Stomach (tissue), 9 donors: ENCODE results near the gene RGL2. TPM values are rescaled to one million over a fixed set of nuclear protein-coding genes. Genes with fewer than 3 reads are reported as not detected.
"Not testable (repeated sequence)": the region's sequence is repeated elsewhere in the genome, so short reads cannot be mapped to it uniquely, and the experiment has no call there.

Experiments used
- DNase-seq, 2 donors: peaks; one replicate each; pipeline versions ENCODE4 v3.0.0 to v3.0.0-alpha.2; 2013 to 2019
- H3K27ac ChIP-seq, 5 donors: fragments of 200-600 bp in 4 of 5; sonication (generic) in 4 of 5; one replicate each; pipeline ENCODE4 v1.5.1; 2013 to 2019; ENCODE audit warnings: mild to moderate bottlenecking in 1 of 5, moderate library complexity in 1 of 5
- H3K27me3 ChIP-seq, 3 donors: fragments of 200-600 bp; sonication (generic); one replicate each; pipeline ENCODE4 v1.5.1; 2017 to 2019; ENCODE audit warnings: mixed run types in 1 of 3
- H3K36me3 ChIP-seq, 4 donors: fragments of 200-600 bp; sonication (generic); 1 replicate in 3 of 4; 2 replicates in 1 of 4; pipeline ENCODE4 v1.5.1; 2016 to 2019
- H3K4me1 ChIP-seq, 4 donors: fragments of 200-600 bp; sonication (generic); one replicate each; pipeline ENCODE4 v1.5.1; 2016 to 2019
- H3K4me3 ChIP-seq, 4 donors: fragments of 200-600 bp; sonication (generic) in 3 of 4; one replicate each; pipeline ENCODE4 v1.5.1; 2016 to 2019; ENCODE audit warnings: mild to moderate bottlenecking in 1 of 4
- H3K9me3 ChIP-seq, 4 donors: fragments of 200-600 bp; sonication (generic); one replicate each; pipeline ENCODE4 v1.5.1; 2016 to 2019
- EP300 ChIP-seq: sonication (generic); formaldehyde crosslinking; IDR thresholded peaks from one replicate; pipeline ENCODE4 v1.6.1; 2017; ENCODE audit warnings: antibody characterized with exemption
- POLR2A ChIP-seq, 4 donors: fragments of 450-650 bp; IDR thresholded peaks; one replicate each; pipeline ENCODE4 v1.6.1; 2016; ENCODE audit warnings: antibody characterized with exemption in 4 of 4, control low read depth in 2 of 4, mild to moderate bottlenecking in 1 of 4, moderate library complexity in 1 of 4
- POLR2AphosphoS5 ChIP-seq, 3 donors: sonication (generic); formaldehyde crosslinking; IDR thresholded peaks; one replicate each; pipeline ENCODE4 v1.6.1; 2016; ENCODE audit warnings: antibody characterized with exemption in 3 of 3
- WGBS, 5 donors: extraction: QIAGEN DNeasy Blood & Tissue Kit in 3 of 5; methylation state at CpG; one replicate each; pipeline versions ENCODE4 v1.1.5 to v1.1.7; 2013 to 2018; 5-methylcytosine and 5-hydroxymethylcytosine counted together
- intact Hi-C: fragments of 100-400 bp; cut with DNase I; formaldehyde crosslinking; loops from one replicate; pipeline ENCODE4 v1.15.1; 2023; ENCODE audit warnings: low total_unique reads
- polyA plus RNA-seq, 3 donors: library from polyadenylated mRNA; stranded (reverse); fragments of 200-250 nt; gene quantifications; one replicate each; pipeline ENCODE4 v1.2.3, GENCODE V29; 2013
- total RNA-seq, 5 donors: library from RNA; depleted of rRNA; stranded (reverse); fragments of >200 nt; gene quantifications; one replicate each; pipeline versions ENCODE4 v1.1.0 to v1.2.3, GENCODE V29; 2014 to 2016
- TF ChIP-seq, protein P1 (sequence below), 7 experiments: fragments of 450-650 bp in 4 of 7; fragments of 200-600 bp in 3 of 7; sonication (generic) in 3 of 7; IDR thresholded peaks; one replicate each; pipeline ENCODE4 v1.5.1; 2016 to 2019; ENCODE audit warnings: antibody characterized with exemption in 7 of 7, control low read depth in 2 of 7, mild to moderate bottlenecking in 1 of 7
- donor health status: healthy with polysubstance abuse.
- donor health status: Bipolar disorder and iron deficiency.
- donor health status: healthy.

Gene RGL2
- total and polyA plus RNA-seq, 8 donors = 10.4 to 112 (median 48.5) TPM

GRCh38 chr6:33264015-33264414 is 34.7 kb downstream of the RGL2 start:
- no peak for TF ChIP-seq EP300
- TF ChIP-seq, protein P1, sequence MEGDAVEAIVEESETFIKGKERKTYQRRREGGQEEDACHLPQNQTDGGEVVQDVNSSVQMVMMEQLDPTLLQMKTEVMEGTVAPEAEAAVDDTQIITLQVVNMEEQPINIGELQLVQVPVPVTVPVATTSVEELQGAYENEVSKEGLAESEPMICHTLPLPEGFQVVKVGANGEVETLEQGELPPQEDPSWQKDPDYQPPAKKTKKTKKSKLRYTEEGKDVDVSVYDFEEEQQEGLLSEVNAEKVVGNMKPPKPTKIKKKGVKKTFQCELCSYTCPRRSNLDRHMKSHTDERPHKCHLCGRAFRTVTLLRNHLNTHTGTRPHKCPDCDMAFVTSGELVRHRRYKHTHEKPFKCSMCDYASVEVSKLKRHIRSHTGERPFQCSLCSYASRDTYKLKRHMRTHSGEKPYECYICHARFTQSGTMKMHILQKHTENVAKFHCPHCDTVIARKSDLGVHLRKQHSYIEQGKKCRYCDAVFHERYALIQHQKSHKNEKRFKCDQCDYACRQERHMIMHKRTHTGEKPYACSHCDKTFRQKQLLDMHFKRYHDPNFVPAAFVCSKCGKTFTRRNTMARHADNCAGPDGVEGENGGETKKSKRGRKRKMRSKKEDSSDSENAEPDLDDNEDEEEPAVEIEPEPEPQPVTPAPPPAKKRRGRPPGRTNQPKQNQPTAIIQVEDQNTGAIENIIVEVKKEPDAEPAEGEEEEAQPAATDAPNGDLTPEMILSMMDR (IDR thresholded peaks at IDR 0.05) = no peak
- no peak for TF ChIP-seq POLR2AphosphoS5 (IDR thresholded peaks at IDR 0.05)
- no peak for TF ChIP-seq POLR2A (IDR thresholded peaks at IDR 0.05)
- H3K27ac ChIP-seq = no peak overlapping the region
- no peak overlapping the region for H3K4me3 ChIP-seq
- H3K9me3 ChIP-seq = peaks cover 0 to under 1% (median 0%) of the 10 kb centered on the region in 4 donors
- intact Hi-C loops = no loop called here
- H3K4me1 ChIP-seq = peaks cover 0 to 2% (median 0%) of the 10 kb centered on the region in 4 donors
- H3K36me3 ChIP-seq = peaks cover 46 to 98% (median 97%) of the 10 kb centered on the region in 4 donors
- 84 to 97% (median 93%) methylated on average over 7 of the region's 7 CpGs for WGBS, 5 donors
- DNase-seq = no peak
- no peaks in the 10 kb centered on the region for H3K27me3 ChIP-seq

- H3K9me3 ChIP-seq, DNase-seq, H3K4me3 ChIP-seq, H3K27ac ChIP-seq, H3K4me1 ChIP-seq, intact Hi-C loops, H3K27me3 ChIP-seq: not testable (repeated sequence)
- H3K36me3 ChIP-seq = peaks cover 38 to 96% (median 94%) of the 10 kb centered on the region in 4 donors
- 92 to 99% (median 95%) methylated on average over 3 of the region's 3 CpGs for WGBS, 5 donors
Observed at GRCh38 chr6:33262490-33262889, 36.3 kb downstream of the RGL2 start.

- TF ChIP-seq, protein P1 (IDR thresholded peaks at IDR 0.05) = no peak
- TF ChIP-seq EP300 (no peak), POLR2AphosphoS5 (IDR thresholded peaks at IDR 0.05) (no peak), POLR2A (IDR thresholded peaks at IDR 0.05) (no peak)
- peaks cover 18 to 83% (median 77%) of the 10 kb centered on the region in 4 donors for H3K36me3 ChIP-seq
- intact Hi-C loops = no loop called here
- H3K4me3 ChIP-seq = no peak overlapping the region
- H3K9me3 ChIP-seq = peaks cover 0 to 9% (median 3%) of the 10 kb centered on the region in 4 donors
- no peaks in the 10 kb centered on the region for H3K4me1 ChIP-seq
- DNase-seq = no peak
- WGBS, 5 donors = 26 to 61% (median 38%) methylated on average over 5 of the region's 5 CpGs
- no peak overlapping the region for H3K27ac ChIP-seq
- H3K27me3 ChIP-seq = no peaks in the 10 kb centered on the region
Observed at GRCh38 chr6:33259032-33259431, 39.7 kb downstream of the RGL2 start.

GRCh38 chr6:33254591-33254990 is 44.2 kb downstream of the RGL2 start:
- no peak overlapping the region for H3K4me3 ChIP-seq
- peaks cover 12 to 56% (median 50%) of the 10 kb centered on the region in 4 donors for H3K36me3 ChIP-seq
- H3K4me1 ChIP-seq = peaks cover 11 to 21% (median 13%) of the 10 kb centered on the region in 4 donors
- H3K27ac ChIP-seq = no peak overlapping the region
- H3K27me3 ChIP-seq = no peaks in the 10 kb centered on the region
- H3K9me3 ChIP-seq = peaks cover 0 to 9% (median 3%) of the 10 kb centered on the region in 4 donors
- TF ChIP-seq, protein P1 (IDR thresholded peaks at IDR 0.05) = no peak
- TF ChIP-seq POLR2A (IDR thresholded peaks at IDR 0.05) (no peak), EP300 (no peak), POLR2AphosphoS5 (IDR thresholded peaks at IDR 0.05) (no peak)
- intact Hi-C loops = no loop called here
- DNase-seq = no peak
- 92 to 99% (median 95%) methylated on average over 4 of the region's 4 CpGs for WGBS, 5 donors

GRCh38 chr6:33252759-33253158 is 46.0 kb downstream of the RGL2 start:
- peaks cover 8 to 41% (median 36%) of the 10 kb centered on the region in 4 donors for H3K36me3 ChIP-seq
- H3K4me3 ChIP-seq = no peak overlapping the region
- no peak overlapping the region for H3K27ac ChIP-seq
- H3K9me3 ChIP-seq = peaks cover 0 to 2% (median 0%) of the 10 kb centered on the region in 4 donors
- no peak for DNase-seq
- TF ChIP-seq EP300 (no peak), POLR2AphosphoS5 (IDR thresholded peaks at IDR 0.05) (no peak), POLR2A (IDR thresholded peaks at IDR 0.05) (no peak)
- TF ChIP-seq, protein P1 (IDR thresholded peaks at IDR 0.05) = no peak
- peaks cover 22 to 36% (median 27%) of the 10 kb centered on the region in 4 donors for H3K4me1 ChIP-seq
- intact Hi-C loops = no loop called here
- no peaks in the 10 kb centered on the region for H3K27me3 ChIP-seq
